Breast epithelium (tissue), 4 donors: ENCODE data around the gene RFC5. TPM values are rescaled to one million over a fixed set of nuclear protein-coding genes. Genes with fewer than 3 reads are reported as not detected.
"Not testable (repeated sequence)": the region's sequence is repeated elsewhere in the genome, so short reads cannot be mapped to it uniquely, and the experiment has no call there.

ENCODE experiments used
- DNase-seq, 2 donors: peaks; one replicate each; pipeline ENCODE4 v3.0.0-alpha.2; 2019; ENCODE audit warnings: low spot score in 2 of 2
- H3K27ac ChIP-seq, 2 donors: fragments of 200-600 bp; sonication (generic) in 1 of 2; one replicate each; pipeline ENCODE4 v1.5.1; 2016 to 2019; ENCODE audit warnings: mild to moderate bottlenecking in 1 of 2
- H3K27me3 ChIP-seq, 2 donors: fragments of 200-600 bp; sonication (generic) in 1 of 2; one replicate each; pipeline versions ENCODE4 v1.5.1 to v1.6.0; 2017 to 2019; ENCODE audit warnings: control low read depth in 1 of 2, mild to moderate bottlenecking in 1 of 2
- H3K36me3 ChIP-seq: fragments of 200-600 bp; one replicate; pipeline ENCODE4 v1.5.1; 2019
- H3K4me1 ChIP-seq, 2 donors: fragments of 200-600 bp; sonication (generic); one replicate each; pipeline ENCODE4 v1.5.1; 2016 to 2019; ENCODE audit warnings: control low read depth in 1 of 2
- H3K4me3 ChIP-seq, 3 donors: fragments of 200-600 bp; sonication (generic); 1 replicate in 2 of 3; 2 replicates in 1 of 3; pipeline ENCODE4 v1.5.1; 2016 to 2019; ENCODE audit warnings: mild to moderate bottlenecking in 3 of 3, moderate library complexity in 2 of 3
- H3K9me3 ChIP-seq, 2 donors: fragments of 200-600 bp; sonication (generic) in 1 of 2; one replicate each; pipeline ENCODE4 v1.5.1; 2016 to 2019; ENCODE audit warnings: control low read depth in 1 of 2
- POLR2A ChIP-seq: fragments of 450-650 bp; IDR thresholded peaks from one replicate; pipeline ENCODE4 v1.6.1; 2016; ENCODE audit warnings: antibody characterized with exemption, mild to moderate bottlenecking, moderate library complexity
- POLR2AphosphoS5 ChIP-seq, 3 donors: sonication (generic); formaldehyde crosslinking; IDR thresholded peaks; one replicate each; pipeline ENCODE4 v1.6.1; 2017; ENCODE audit warnings: antibody characterized with exemption in 3 of 3
- intact Hi-C: fragments of 100-400 bp; cut with DNase I; formaldehyde crosslinking; loops from one replicate; pipeline ENCODE4 v1.15.1; 2023; ENCODE audit warnings: low total_unique reads
- total RNA-seq, 3 donors: library from RNA; depleted of rRNA; stranded (reverse); fragments of >200 nt; gene quantifications; one replicate each; pipeline ENCODE4 v1.1.0, GENCODE V29; 2016
- TF ChIP-seq, protein P1 (sequence below), 3 donors: fragments of 450-650 bp; IDR thresholded peaks; one replicate each; pipeline ENCODE4 v1.5.1; 2016 to 2017; ENCODE audit warnings: antibody characterized with exemption in 3 of 3, mild to moderate bottlenecking in 3 of 3, moderate library complexity in 3 of 3

The RFC5 gene
- total RNA-seq, 3 donors from 2014 or later = 9.3 to 19.3 (median 16.1) TPM

DNA sequence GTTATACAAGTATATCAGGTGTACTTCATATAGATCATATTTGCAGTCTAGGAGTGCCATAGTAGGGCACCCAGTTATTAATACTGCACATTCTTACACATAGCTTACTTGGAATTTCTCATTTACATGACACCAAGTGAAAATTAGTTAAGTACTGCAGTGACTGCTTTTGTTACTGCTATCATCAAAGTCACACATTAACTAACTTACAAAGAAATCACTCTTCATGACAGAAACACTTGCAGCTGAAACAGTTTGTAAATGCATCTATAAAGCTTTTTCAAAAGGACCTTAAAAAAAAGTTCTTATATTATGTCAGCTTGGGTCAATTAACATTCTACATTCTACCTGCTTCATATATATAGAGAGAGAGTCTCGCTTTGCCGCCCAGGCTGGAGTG lies 17.8 kb upstream of the RFC5 start:
- Histone ChIP-seq H3K4me1 (no peaks in the 10 kb centered on the region), H3K27me3 (no peaks in the 10 kb centered on the region), H3K4me3 (no peak overlapping the region), H3K27ac (no peak overlapping the region), H3K36me3 (no peaks in the 10 kb centered on the region), H3K9me3 (no peaks in the 10 kb centered on the region)
- intact Hi-C loops = no loop called here
- no peak for TF ChIP-seq POLR2A
- no peak for TF ChIP-seq POLR2AphosphoS5 (IDR thresholded peaks at IDR 0.05)
- no peak for DNase-seq

DNA sequence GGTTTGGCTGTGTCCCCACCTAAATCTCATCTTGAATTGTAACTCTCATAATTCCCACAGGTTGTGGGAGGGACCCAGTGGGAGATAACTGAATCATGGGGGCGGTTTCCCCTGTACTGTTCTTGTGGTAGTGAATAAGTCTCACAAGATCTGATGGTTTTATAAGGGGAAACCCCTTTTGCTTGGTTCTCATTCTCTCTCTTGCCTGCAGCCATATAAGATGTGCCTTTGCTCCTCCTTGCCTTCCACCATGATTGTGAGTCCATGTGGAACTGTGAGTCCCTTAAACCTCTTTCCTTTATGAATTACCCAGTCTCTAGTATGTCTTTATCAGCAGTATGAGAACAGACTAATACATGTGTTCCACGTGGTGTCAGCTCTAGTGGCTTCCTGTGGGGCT lies 16.7 kb upstream of the RFC5 start:
- H3K27ac ChIP-seq, H3K4me3 ChIP-seq, H3K4me1 ChIP-seq, DNase-seq, H3K9me3 ChIP-seq, H3K36me3 ChIP-seq, H3K27me3 ChIP-seq, intact Hi-C loops: not testable (repeated sequence)

DNA sequence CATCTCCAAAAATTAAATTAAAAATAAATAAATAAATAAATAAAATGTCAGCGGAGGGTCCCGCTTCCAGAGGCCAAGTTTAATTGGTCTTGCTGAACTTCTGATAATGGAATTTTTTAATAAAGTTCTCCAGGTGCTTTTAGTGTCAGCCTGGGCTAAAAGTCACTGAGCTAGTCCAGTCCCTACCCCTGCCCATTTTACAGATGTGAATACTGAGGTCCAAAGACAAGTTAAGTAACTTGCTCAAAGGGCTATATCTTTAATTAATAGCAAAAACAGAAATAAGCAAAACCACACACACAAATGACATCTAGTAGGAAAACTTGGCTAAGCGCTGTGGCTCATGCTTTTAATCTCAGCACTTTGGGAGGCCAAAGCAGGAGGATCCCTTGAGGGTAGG lies 5.6 kb upstream of the RFC5 start:
- Histone ChIP-seq H3K27ac (no peak overlapping the region), H3K36me3 (no peaks in the 10 kb centered on the region), H3K9me3 (no peaks in the 10 kb centered on the region), H3K27me3 (no peaks in the 10 kb centered on the region), H3K4me3 (no peak overlapping the region), H3K4me1 (no peaks in the 10 kb centered on the region)
- intact Hi-C loops = loop anchor here (5.0 kb wide), 1 partner anchor 1816 kb away; no protein-coding TSS in a partner anchor
- TF ChIP-seq POLR2AphosphoS5 (IDR thresholded peaks at IDR 0.05) = no peak
- TF ChIP-seq POLR2A = no peak
- TF ChIP-seq, protein P1, sequence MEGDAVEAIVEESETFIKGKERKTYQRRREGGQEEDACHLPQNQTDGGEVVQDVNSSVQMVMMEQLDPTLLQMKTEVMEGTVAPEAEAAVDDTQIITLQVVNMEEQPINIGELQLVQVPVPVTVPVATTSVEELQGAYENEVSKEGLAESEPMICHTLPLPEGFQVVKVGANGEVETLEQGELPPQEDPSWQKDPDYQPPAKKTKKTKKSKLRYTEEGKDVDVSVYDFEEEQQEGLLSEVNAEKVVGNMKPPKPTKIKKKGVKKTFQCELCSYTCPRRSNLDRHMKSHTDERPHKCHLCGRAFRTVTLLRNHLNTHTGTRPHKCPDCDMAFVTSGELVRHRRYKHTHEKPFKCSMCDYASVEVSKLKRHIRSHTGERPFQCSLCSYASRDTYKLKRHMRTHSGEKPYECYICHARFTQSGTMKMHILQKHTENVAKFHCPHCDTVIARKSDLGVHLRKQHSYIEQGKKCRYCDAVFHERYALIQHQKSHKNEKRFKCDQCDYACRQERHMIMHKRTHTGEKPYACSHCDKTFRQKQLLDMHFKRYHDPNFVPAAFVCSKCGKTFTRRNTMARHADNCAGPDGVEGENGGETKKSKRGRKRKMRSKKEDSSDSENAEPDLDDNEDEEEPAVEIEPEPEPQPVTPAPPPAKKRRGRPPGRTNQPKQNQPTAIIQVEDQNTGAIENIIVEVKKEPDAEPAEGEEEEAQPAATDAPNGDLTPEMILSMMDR (IDR thresholded peaks at IDR 0.05) = no peak
- no peak for DNase-seq

DNA sequence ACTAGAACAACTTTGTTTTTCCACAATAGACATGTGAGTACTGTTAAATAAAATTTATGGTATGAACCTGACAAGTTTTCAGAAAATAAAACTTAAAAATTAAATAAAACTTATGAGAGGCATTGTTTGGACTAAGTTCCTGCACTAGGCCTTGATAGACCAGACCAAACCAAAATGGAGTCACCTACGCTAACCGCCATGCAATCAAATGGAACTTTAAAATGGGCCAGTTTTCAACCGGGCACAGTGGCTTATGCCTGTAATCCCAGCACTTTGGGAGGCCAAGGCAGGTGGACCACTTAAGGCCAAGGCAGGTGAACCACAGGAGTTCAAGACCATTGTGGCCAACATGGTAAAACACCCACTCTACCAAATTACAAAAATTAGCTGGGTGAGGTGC lies 5.1 kb upstream of the RFC5 start:
- Histone ChIP-seq H3K4me1 (no peaks in the 10 kb centered on the region), H3K4me3 (no peak overlapping the region), H3K27ac (no peak overlapping the region), H3K27me3 (no peaks in the 10 kb centered on the region), H3K9me3 (no peaks in the 10 kb centered on the region), H3K36me3 (no peaks in the 10 kb centered on the region)
- no peak for DNase-seq
- TF ChIP-seq POLR2AphosphoS5 (IDR thresholded peaks at IDR 0.05) = no peak
- TF ChIP-seq, protein P1 (IDR thresholded peaks at IDR 0.05) = no peak
- no peak for TF ChIP-seq POLR2A
- intact Hi-C loops = loop anchor here (5.0 kb wide), 1 partner anchor 1816 kb away; no protein-coding TSS in a partner anchor

GRCh38 chr12:118011961-118012360 lies 4.5 kb upstream of the RFC5 start:
- intact Hi-C loops = loop anchor here (5.0 kb wide), 1 partner anchor 1815 kb away; no protein-coding TSS in a partner anchor
- Histone ChIP-seq H3K4me1 (no peaks in the 10 kb centered on the region), H3K36me3 (no peaks in the 10 kb centered on the region), H3K9me3 (no peaks in the 10 kb centered on the region), H3K4me3 (no peak overlapping the region), H3K27me3 (no peaks in the 10 kb centered on the region), H3K27ac (no peak overlapping the region)
- no peak for DNase-seq
- no peak for TF ChIP-seq POLR2AphosphoS5 (IDR thresholded peaks at IDR 0.05)
- TF ChIP-seq POLR2A = no peak
- TF ChIP-seq, protein P1 (IDR thresholded peaks at IDR 0.05) = no peak

DNA sequence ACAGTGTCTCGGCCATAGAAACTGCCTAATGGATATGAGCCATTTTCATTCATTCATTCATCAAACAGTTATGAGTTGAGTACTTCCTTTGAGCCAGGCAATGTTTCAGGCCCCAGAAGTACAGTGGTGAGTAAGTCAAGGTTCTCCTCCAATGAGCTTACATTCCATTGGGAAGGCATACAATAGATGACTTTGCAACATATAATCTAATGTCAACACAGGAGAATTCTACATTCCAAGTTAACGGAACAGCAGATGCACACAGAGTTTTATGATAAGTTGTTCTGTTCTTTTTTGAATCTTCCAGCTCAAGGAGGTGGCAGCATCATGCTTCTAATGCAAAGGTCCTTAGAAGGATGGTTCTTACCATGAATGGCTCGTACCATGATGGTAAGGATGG lies 3.2 kb upstream of the RFC5 start:
- no peaks in the 10 kb centered on the region for H3K27me3 ChIP-seq
- H3K4me3 ChIP-seq = no peak overlapping the region
- TF ChIP-seq POLR2A = no peak
- TF ChIP-seq, protein P1 (IDR thresholded peaks at IDR 0.05) = no peak
- intact Hi-C loops = loop anchor here (5.0 kb wide), 1 partner anchor 1814 kb away; no protein-coding TSS in a partner anchor
- no peaks in the 10 kb centered on the region for H3K36me3 ChIP-seq
- no peaks in the 10 kb centered on the region for H3K4me1 ChIP-seq
- H3K27ac ChIP-seq = no peak overlapping the region
- no peak for DNase-seq
- no peaks in the 10 kb centered on the region for H3K9me3 ChIP-seq
